Vagina (tissue), 2 donors: ENCODE data around the gene USP49.

Experiments
- POLR2A ChIP-seq, 2 donors: fragments of 450-650 bp; IDR thresholded peaks; one replicate each; pipeline ENCODE4 v1.6.1; 2017; ENCODE audit warnings: antibody characterized with exemption in 2 of 2, mild to moderate bottlenecking in 2 of 2, moderate library complexity in 2 of 2
- TF ChIP-seq, protein P1 (sequence below), 3 experiments: fragments of 450-650 bp in 2 of 3; fragments of 200-600 bp in 1 of 3; sonication (generic) in 1 of 3; IDR thresholded peaks; one replicate each; pipeline ENCODE4 v1.5.1; 2017 to 2019; ENCODE audit warnings: antibody characterized with exemption in 3 of 3, mild to moderate bottlenecking in 2 of 3, moderate library complexity in 2 of 3

- TF ChIP-seq, protein P1, sequence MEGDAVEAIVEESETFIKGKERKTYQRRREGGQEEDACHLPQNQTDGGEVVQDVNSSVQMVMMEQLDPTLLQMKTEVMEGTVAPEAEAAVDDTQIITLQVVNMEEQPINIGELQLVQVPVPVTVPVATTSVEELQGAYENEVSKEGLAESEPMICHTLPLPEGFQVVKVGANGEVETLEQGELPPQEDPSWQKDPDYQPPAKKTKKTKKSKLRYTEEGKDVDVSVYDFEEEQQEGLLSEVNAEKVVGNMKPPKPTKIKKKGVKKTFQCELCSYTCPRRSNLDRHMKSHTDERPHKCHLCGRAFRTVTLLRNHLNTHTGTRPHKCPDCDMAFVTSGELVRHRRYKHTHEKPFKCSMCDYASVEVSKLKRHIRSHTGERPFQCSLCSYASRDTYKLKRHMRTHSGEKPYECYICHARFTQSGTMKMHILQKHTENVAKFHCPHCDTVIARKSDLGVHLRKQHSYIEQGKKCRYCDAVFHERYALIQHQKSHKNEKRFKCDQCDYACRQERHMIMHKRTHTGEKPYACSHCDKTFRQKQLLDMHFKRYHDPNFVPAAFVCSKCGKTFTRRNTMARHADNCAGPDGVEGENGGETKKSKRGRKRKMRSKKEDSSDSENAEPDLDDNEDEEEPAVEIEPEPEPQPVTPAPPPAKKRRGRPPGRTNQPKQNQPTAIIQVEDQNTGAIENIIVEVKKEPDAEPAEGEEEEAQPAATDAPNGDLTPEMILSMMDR (IDR thresholded peaks at IDR 0.05) = no peak
- no peak for TF ChIP-seq POLR2A (IDR thresholded peaks at IDR 0.05)
Measured at GRCh38 chr6:41935685-41936072, 40.5 kb upstream of the USP49 start.
